AG10803 (cell line): ENCODE results near the gene DZANK1.

Source experiments
- DNase-seq: peaks from one replicate; pipeline ENCODE4 v3.0.0; 2010; ENCODE audit warnings: low read depth
- H3K4me3 ChIP-seq: 2 replicates; pipeline ENCODE4 v1.5.1; 2011; ENCODE audit warnings: mild to moderate bottlenecking, low read length, control low read depth
- CTCF ChIP-seq: conservative IDR thresholded peaks from 2 replicates; pipeline ENCODE4 v1.5.1; 2011; ENCODE audit warnings: mild to moderate bottlenecking, low read length, control low read depth, inconsistent platforms

DZANK1 gene

GRCh38 chr20:18481596-18481995, 14.8 kb upstream of the DZANK1 start:
- no peak for DNase-seq
- no peak for TF ChIP-seq CTCF
- no peak overlapping the region for H3K4me3 ChIP-seq

- no peak for DNase-seq
- TF ChIP-seq CTCF: no peak
- no peak overlapping the region for H3K4me3 ChIP-seq
Observed at GRCh38 chr20:18477821-18478220, 11.0 kb upstream of the DZANK1 start.

GRCh38 chr20:18477218-18477617, 10.4 kb upstream of the DZANK1 start:
- H3K4me3 ChIP-seq: no peak overlapping the region
- DNase-seq: no peak
- TF ChIP-seq CTCF: no peak

- DNase-seq: no peak
- peak overlapping the region; percentile 96 for H3K4me3 ChIP-seq
- no peak for TF ChIP-seq CTCF
Observed at GRCh38 chr20:18466574-18466893, 296 bp downstream of the DZANK1 start.

GRCh38 chr20:18465536-18466200, 1.2 kb downstream of the DZANK1 start:
- DNase-seq: no peak
- no peak overlapping the region; the same call in 1 of the 2 replicates for H3K4me3 ChIP-seq
- no peak for TF ChIP-seq CTCF

GRCh38 chr20:18456600-18456999, 10.2 kb downstream of the DZANK1 start:
- no peak for TF ChIP-seq CTCF
- no peak overlapping the region for H3K4me3 ChIP-seq
- no peak for DNase-seq

GRCh38 chr20:18443886-18444285, 22.9 kb downstream of the DZANK1 start:
- peak; percentile 28 for DNase-seq
- TF ChIP-seq CTCF: no peak
- H3K4me3 ChIP-seq: no peak overlapping the region
